ENCODE data around the gene MRRF.

Gene MRRF

GRCh38 chr9:122372856-122373845 is 108.5 kb downstream of the MRRF start:
- no peaks in the 10 kb centered on the region for H3K36me3 ChIP-seq (ENCODE audit: insufficient read depth, low read length)
- TF ChIP-seq FOXP2 (optimal IDR thresholded peaks at IDR 0.05; ENCODE audit: control extremely low read depth, extremely low read length, insufficient read depth), result no peak
- no peak for TF ChIP-seq POLR2AphosphoS5 (IDR thresholded peaks at IDR 0.05; ENCODE audit: borderline replicate concordance, low read depth, low read length)
- no peak for TF ChIP-seq EZH2 (IDR thresholded peaks at IDR 0.05)
- no peak overlapping the region for H3K27ac ChIP-seq
- H3K4me3 ChIP-seq, result no peak overlapping the region
- no peaks in the 10 kb centered on the region for H3K9me3 ChIP-seq (ENCODE audit: low read depth, low read length)
- no peak overlapping the region for H3K9ac ChIP-seq (ENCODE audit: insufficient read length)
- no peak for DNase-seq (ENCODE audit: low read depth, low spot score)

GRCh38 chr9:122374885-122375420 is 110.3 kb downstream of the MRRF start:
- H3K9ac ChIP-seq (ENCODE audit: insufficient read length), result no peak overlapping the region
- no peak overlapping the region for H3K27ac ChIP-seq
- no peaks in the 10 kb centered on the region for H3K9me3 ChIP-seq (ENCODE audit: low read depth, low read length)

GRCh38 chr9:122376796-122377195 is 112.1 kb downstream of the MRRF start:
- H3K4me3 ChIP-seq, result no peak overlapping the region
- no peaks in the 10 kb centered on the region for H3K36me3 ChIP-seq (ENCODE audit: insufficient read depth, low read length)
- no peaks in the 10 kb centered on the region for H3K9me3 ChIP-seq (ENCODE audit: low read depth, low read length)
- DNase-seq (ENCODE audit: low read depth, low spot score), result no peak
- no peak overlapping the region for H3K9ac ChIP-seq (ENCODE audit: insufficient read length)
- no peak for TF ChIP-seq EZH2 (IDR thresholded peaks at IDR 0.05)
- TF ChIP-seq POLR2AphosphoS5 (IDR thresholded peaks at IDR 0.05; ENCODE audit: borderline replicate concordance, low read depth, low read length), result no peak
- no peak for TF ChIP-seq FOXP2 (optimal IDR thresholded peaks at IDR 0.05; ENCODE audit: control extremely low read depth, extremely low read length, insufficient read depth)
- no peak overlapping the region for H3K27ac ChIP-seq

More at GRCh38 chr9:122374885-122375420, 110.3 kb downstream of the MRRF start:
- Histone ChIP-seq H3K36me3 (ENCODE audit: insufficient read depth, low read length) (no peaks in the 10 kb centered on the region), H3K4me3 (no peak overlapping the region)
- DNase-seq (ENCODE audit: low read depth, low spot score), result no peak
- TF ChIP-seq POLR2AphosphoS5 (IDR thresholded peaks at IDR 0.05; ENCODE audit: borderline replicate concordance, low read depth, low read length) (no peak), FOXP2 (optimal IDR thresholded peaks at IDR 0.05; ENCODE audit: control extremely low read depth, extremely low read length, insufficient read depth) (no peak), EZH2 (IDR thresholded peaks at IDR 0.05) (no peak)

- Histone ChIP-seq H3K36me3 (ENCODE audit: insufficient read depth, low read length) (no peaks in the 10 kb centered on the region), H3K4me3 (no peak overlapping the region), H3K9ac (ENCODE audit: insufficient read length) (no peak overlapping the region), H3K9me3 (ENCODE audit: low read depth, low read length) (no peaks in the 10 kb centered on the region), H3K27ac (no peak overlapping the region)
- no peak for DNase-seq (ENCODE audit: low read depth, low spot score)
- no peak for TF ChIP-seq EZH2 (IDR thresholded peaks at IDR 0.05)
- no peak for TF ChIP-seq FOXP2 (optimal IDR thresholded peaks at IDR 0.05; ENCODE audit: control extremely low read depth, extremely low read length, insufficient read depth)
- no peak for TF ChIP-seq POLR2AphosphoS5 (IDR thresholded peaks at IDR 0.05; ENCODE audit: borderline replicate concordance, low read depth, low read length)
Measured at GRCh38 chr9:122377241-122378164, 112.8 kb downstream of the MRRF start.

- DNase-seq (ENCODE audit: low read depth, low spot score), result no peak
- no peak overlapping the region for H3K4me3 ChIP-seq
- no peak overlapping the region for H3K9ac ChIP-seq (ENCODE audit: insufficient read length)
- H3K9me3 ChIP-seq (ENCODE audit: low read depth, low read length), result no peaks in the 10 kb centered on the region
- no peak overlapping the region for H3K27ac ChIP-seq
- TF ChIP-seq EZH2 (IDR thresholded peaks at IDR 0.05), result no peak
- TF ChIP-seq FOXP2 (optimal IDR thresholded peaks at IDR 0.05; ENCODE audit: control extremely low read depth, extremely low read length, insufficient read depth), result no peak
- TF ChIP-seq POLR2AphosphoS5 (IDR thresholded peaks at IDR 0.05; ENCODE audit: borderline replicate concordance, low read depth, low read length), result no peak
- no peaks in the 10 kb centered on the region for H3K36me3 ChIP-seq (ENCODE audit: insufficient read depth, low read length)
Measured at GRCh38 chr9:122378236-122378635, 113.6 kb downstream of the MRRF start.

- H3K4me3 ChIP-seq, result no peak overlapping the region
- H3K9me3 ChIP-seq (ENCODE audit: low read depth, low read length), result no peaks in the 10 kb centered on the region
- H3K36me3 ChIP-seq (ENCODE audit: insufficient read depth, low read length), result no peaks in the 10 kb centered on the region
- no peak overlapping the region for H3K27ac ChIP-seq
- TF ChIP-seq EZH2 (IDR thresholded peaks at IDR 0.05), result no peak
- no peak for TF ChIP-seq POLR2AphosphoS5 (IDR thresholded peaks at IDR 0.05; ENCODE audit: borderline replicate concordance, low read depth, low read length)
- TF ChIP-seq FOXP2 (optimal IDR thresholded peaks at IDR 0.05; ENCODE audit: control extremely low read depth, extremely low read length, insufficient read depth), result no peak
- DNase-seq (ENCODE audit: low read depth, low spot score), result no peak
- no peak overlapping the region for H3K9ac ChIP-seq (ENCODE audit: insufficient read length)
Measured at GRCh38 chr9:122379340-122379739, 114.7 kb downstream of the MRRF start.

GRCh38 chr9:122380293-122380692 is 115.6 kb downstream of the MRRF start:
- Histone ChIP-seq H3K9me3 (ENCODE audit: low read depth, low read length) (no peaks in the 10 kb centered on the region), H3K36me3 (ENCODE audit: insufficient read depth, low read length) (no peaks in the 10 kb centered on the region), H3K9ac (ENCODE audit: insufficient read length) (no peak overlapping the region), H3K27ac (no peak overlapping the region), H3K4me3 (no peak overlapping the region)
- no peak for DNase-seq (ENCODE audit: low read depth, low spot score)
- no peak for TF ChIP-seq FOXP2 (optimal IDR thresholded peaks at IDR 0.05; ENCODE audit: control extremely low read depth, extremely low read length, insufficient read depth)
- TF ChIP-seq EZH2 (IDR thresholded peaks at IDR 0.05), result no peak
- no peak for TF ChIP-seq POLR2AphosphoS5 (IDR thresholded peaks at IDR 0.05; ENCODE audit: borderline replicate concordance, low read depth, low read length)
